HEK293 (cell line): ENCODE data around the gene BCL2L11.

Experiments
- CTCF ChIA-PET: fragments of 350-600 bp; formaldehyde crosslinking; extraction: SDS; loops from one replicate; lab custom pipeline; 2021; ENCODE audit warnings: antibody characterized with exemption; lab: Yijun Ruan, JAX
- POLR2A ChIA-PET: fragments of 300-600 bp; formaldehyde crosslinking; extraction: SDS; loops from one replicate; lab custom pipeline; 2020; ENCODE audit warnings: antibody characterized with exemption, inconsistent platforms; lab: Yijun Ruan, JAX
- H3K27ac ChIP-seq: fragments of 200-500 bp; sonication (Bioruptor generic); 2 replicates; pipeline ENCODE4 v1.5.1; 2014; ENCODE audit warnings: low read depth, low read length, control low read depth, inconsistent platforms; ENCODE audit errors: extremely low read depth
- H3K36me3 ChIP-seq, 2 experiments: fragments of 200-500 bp in 1 of 2; sonication (Bioruptor generic) in 1 of 2; 1 replicate in 1 of 2; 2 replicates in 1 of 2; pipeline ENCODE4 v1.5.1; 2014 to 2017; ENCODE audit warnings: inconsistent platforms in 2 of 2, low read length in 2 of 2; ENCODE audit not compliant: control insufficient read depth in 2 of 2, insufficient read depth in 1 of 2
- H3K4me1 ChIP-seq: fragments of 200-500 bp; sonication (Bioruptor generic); 2 replicates; pipeline ENCODE4 v1.5.1; 2014; ENCODE audit warnings: mild to moderate bottlenecking, low read length, inconsistent platforms; ENCODE audit not compliant: control insufficient read depth, insufficient read depth
- H3K4me3 ChIP-seq: 2 replicates; pipeline ENCODE4 v1.5.1; 2011; ENCODE audit warnings: low read depth, mild to moderate bottlenecking, control low read depth, low read length, moderate library complexity
- H3K9me3 ChIP-seq: fragments of 200-500 bp; sonication (Bioruptor generic); 2 replicates; pipeline ENCODE4 v1.5.1; 2014; ENCODE audit warnings: low read depth, low read length, inconsistent platforms; ENCODE audit not compliant: control insufficient read depth, insufficient read depth
- GLIS1 ChIP-seq: fragments of 450-650 bp; formaldehyde crosslinking; IDR thresholded peaks from 2 replicates; pipeline ENCODE4 v1.5.1; 2016; ENCODE audit warnings: missing biosample characterization, missing genetic modification characterization
- KLF10 ChIP-seq: fragments of 450-650 bp; IDR thresholded peaks from 2 replicates; pipeline ENCODE4 v1.5.1; 2018; ENCODE audit warnings: missing biosample characterization, mild to moderate bottlenecking, missing genetic modification characterization
- PRDM6 ChIP-seq: fragments of 450-650 bp; formaldehyde crosslinking; IDR thresholded peaks from 2 replicates; pipeline ENCODE4 v1.5.1; 2017; ENCODE audit warnings: missing biosample characterization, missing genetic modification characterization
- WT1 ChIP-seq: fragments of 450-650 bp; formaldehyde crosslinking; IDR thresholded peaks from 2 replicates; pipeline ENCODE4 v1.5.1; 2016; ENCODE audit warnings: missing biosample characterization, missing genetic modification characterization
- ZBTB17 ChIP-seq: fragments of 450-650 bp; formaldehyde crosslinking; IDR thresholded peaks from 2 replicates; pipeline ENCODE4 v1.5.1; 2016; ENCODE audit warnings: missing biosample characterization, missing genetic modification characterization
- ZIC2 ChIP-seq: fragments of 450-650 bp; formaldehyde crosslinking; IDR thresholded peaks from 2 replicates; pipeline ENCODE4 v1.5.1; 2016; ENCODE audit warnings: missing biosample characterization, missing genetic modification characterization
- ZNF223 ChIP-seq: fragments of 450-650 bp; formaldehyde crosslinking; IDR thresholded peaks from 2 replicates; pipeline ENCODE4 v1.5.1; 2016; ENCODE audit warnings: missing biosample characterization, missing genetic modification characterization
- ZNF23 ChIP-seq: fragments of 450-650 bp; formaldehyde crosslinking; IDR thresholded peaks from 2 replicates; pipeline ENCODE4 v1.5.1; 2016; ENCODE audit warnings: missing biosample characterization, missing genetic modification characterization, borderline replicate concordance
- ZNF248 ChIP-seq: fragments of 450-650 bp; formaldehyde crosslinking; IDR thresholded peaks from 2 replicates; pipeline ENCODE4 v1.5.1; 2017; ENCODE audit warnings: missing biosample characterization, missing genetic modification characterization
- ZNF600 ChIP-seq: fragments of 450-650 bp; formaldehyde crosslinking; IDR thresholded peaks from 2 replicates; pipeline ENCODE4 v1.5.1; 2016; ENCODE audit warnings: missing biosample characterization, missing genetic modification characterization
- ZNF621 ChIP-seq: fragments of 450-650 bp; formaldehyde crosslinking; IDR thresholded peaks from 2 replicates; pipeline ENCODE4 v1.5.1; 2017; ENCODE audit warnings: missing biosample characterization, missing genetic modification characterization
- ZNF629 ChIP-seq: fragments of 450-650 bp; formaldehyde crosslinking; IDR thresholded peaks from 2 replicates; pipeline ENCODE4 v1.5.1; 2017; ENCODE audit warnings: missing biosample characterization, missing genetic modification characterization
- TF ChIP-seq, protein P1 (sequence below): fragments of 450-650 bp; formaldehyde crosslinking; IDR thresholded peaks from 2 replicates; pipeline ENCODE4 v1.5.1; 2016; ENCODE audit warnings: missing biosample characterization, missing genetic modification characterization, borderline replicate concordance
- TF ChIP-seq, protein P2 (sequence below): fragments of 450-650 bp; formaldehyde crosslinking; IDR thresholded peaks from 2 replicates; pipeline ENCODE4 v1.5.1; 2017; ENCODE audit warnings: missing biosample characterization, missing genetic modification characterization

BCL2L11 gene

DNA sequence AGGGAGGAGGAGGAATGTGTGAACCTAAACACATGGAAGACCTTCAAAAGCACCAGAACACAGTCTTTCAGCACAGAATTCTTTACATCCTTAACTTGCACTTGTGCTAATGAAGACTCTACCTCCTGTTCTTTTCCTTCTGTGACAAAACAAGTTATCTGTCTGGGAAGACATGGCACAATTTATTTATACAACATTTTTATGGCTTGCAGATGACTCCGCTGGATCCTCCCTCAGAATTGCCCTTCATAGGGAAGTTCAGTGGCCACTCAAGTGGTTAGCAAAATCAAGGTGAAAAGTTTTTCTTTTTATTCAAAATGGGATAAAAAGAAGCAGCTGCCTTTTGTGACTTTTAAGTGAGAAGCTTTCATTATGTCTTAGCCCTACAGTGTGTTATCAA is 21.4 kb downstream of the BCL2L11 start:
- POLR2A ChIA-PET = no interaction called here
- Histone ChIP-seq H3K4me1 (peaks cover 39% of the 10 kb centered on the region), H3K9me3 (no peaks in the 10 kb centered on the region), H3K27ac (no peak overlapping the region), H3K4me3 (no peak overlapping the region), H3K36me3 (peaks cover 11 to 63% of the 10 kb centered on the region in 2 experiments; a peak in 2 of 3 replicates)
- TF ChIP-seq WT1 (tag by site-specific recombination) (0 out of 2 replicates have a peak, but pooled peaks have one; percentile 33), ZNF600 (tag by site-specific recombination) (peak; percentile 64; the same call in 1 of the 2 replicates), KLF10 (tag by site-specific recombination) (no peak), ZNF23 (no peak)
- TF ChIP-seq, protein P1, sequence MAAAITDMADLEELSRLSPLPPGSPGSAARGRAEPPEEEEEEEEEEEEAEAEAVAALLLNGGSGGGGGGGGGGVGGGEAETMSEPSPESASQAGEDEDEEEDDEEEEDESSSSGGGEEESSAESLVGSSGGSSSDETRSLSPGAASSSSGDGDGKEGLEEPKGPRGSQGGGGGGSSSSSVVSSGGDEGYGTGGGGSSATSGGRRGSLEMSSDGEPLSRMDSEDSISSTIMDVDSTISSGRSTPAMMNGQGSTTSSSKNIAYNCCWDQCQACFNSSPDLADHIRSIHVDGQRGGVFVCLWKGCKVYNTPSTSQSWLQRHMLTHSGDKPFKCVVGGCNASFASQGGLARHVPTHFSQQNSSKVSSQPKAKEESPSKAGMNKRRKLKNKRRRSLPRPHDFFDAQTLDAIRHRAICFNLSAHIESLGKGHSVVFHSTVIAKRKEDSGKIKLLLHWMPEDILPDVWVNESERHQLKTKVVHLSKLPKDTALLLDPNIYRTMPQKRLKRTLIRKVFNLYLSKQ = no peak
- CTCF ChIA-PET = no interaction called here

DNA sequence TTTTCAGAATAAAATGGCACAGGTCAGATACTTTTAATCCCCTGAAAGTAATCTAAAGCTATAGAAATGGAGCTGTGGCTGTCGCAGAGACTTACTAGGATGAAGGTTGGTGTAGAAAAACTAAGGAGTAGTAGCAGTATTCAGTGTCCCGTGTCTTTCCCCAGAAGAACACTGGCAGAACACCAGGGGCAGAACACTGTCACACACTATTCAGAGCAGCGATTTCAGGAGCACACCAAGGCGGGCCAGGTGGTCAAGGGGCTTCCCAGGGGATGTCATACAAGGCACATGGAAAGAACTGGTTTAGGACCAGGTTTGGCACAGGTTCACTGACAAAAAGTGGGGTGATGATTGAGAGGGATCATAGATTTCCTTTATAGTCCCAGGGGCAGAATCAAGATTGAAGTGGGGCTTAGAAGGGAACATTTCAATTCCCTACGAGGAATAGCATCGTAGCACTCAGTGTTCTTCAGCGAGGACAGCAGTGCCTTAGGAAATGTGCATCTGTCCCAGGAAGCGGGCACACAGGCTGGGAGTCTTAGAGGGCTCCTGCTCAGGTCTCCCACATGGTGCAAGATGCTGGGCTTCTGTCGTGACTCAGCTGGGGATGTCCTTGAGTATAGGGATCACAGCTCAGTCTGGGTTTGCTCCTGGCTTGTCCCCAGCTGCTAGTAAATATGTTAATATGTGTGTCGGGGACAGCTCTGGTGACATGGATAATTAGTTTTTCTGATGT is 22.6 kb downstream of the BCL2L11 start:
- Histone ChIP-seq H3K27ac (no peak overlapping the region), H3K9me3 (no peaks in the 10 kb centered on the region)
- CTCF ChIA-PET = interaction anchor here (0.7 kb wide), 1 partner anchor 524 kb away, joined by 3 read pairs; no protein-coding TSS in a partner anchor
- TF ChIP-seq GLIS1 (tag by site-specific recombination) (peak; percentile 76), PRDM6 (0 out of 2 replicates have a peak, but pooled peaks have one; percentile 56), ZIC2 (tag by site-specific recombination) (peak; percentile 33), ZNF248 (no peak), ZNF600 (tag by site-specific recombination) (peak; percentile 89), ZNF629 (tag by site-specific recombination) (no peak), ZBTB17 (tag by site-specific recombination) (peak; percentile 23; the same call in 1 of the 2 replicates)
- TF ChIP-seq, all 188 proteins: peak for 5
- Histone ChIP-seq H3K4me1 (peaks cover 48% of the 10 kb centered on the region), H3K4me3 (no peak overlapping the region), H3K36me3 (peaks cover 7 to 56% of the 10 kb centered on the region in 2 experiments; a peak in 2 of 3 replicates)
- POLR2A ChIA-PET = no interaction called here

GRCh38 chr2:111143843-111144198 is 23.1 kb downstream of the BCL2L11 start:
- H3K27ac ChIP-seq = no peak overlapping the region
- ChIA-PET POLR2A (no interaction called here), CTCF (interaction anchor here (0.7 kb wide), 2 partner anchors 26 to 523 kb away, joined by 3 read pairs; no protein-coding TSS in a partner anchor)
- TF ChIP-seq ZNF223 (tag by site-specific recombination) (no peak), ZNF621 (tag by site-specific recombination) (no peak)
- TF ChIP-seq, protein P2, sequence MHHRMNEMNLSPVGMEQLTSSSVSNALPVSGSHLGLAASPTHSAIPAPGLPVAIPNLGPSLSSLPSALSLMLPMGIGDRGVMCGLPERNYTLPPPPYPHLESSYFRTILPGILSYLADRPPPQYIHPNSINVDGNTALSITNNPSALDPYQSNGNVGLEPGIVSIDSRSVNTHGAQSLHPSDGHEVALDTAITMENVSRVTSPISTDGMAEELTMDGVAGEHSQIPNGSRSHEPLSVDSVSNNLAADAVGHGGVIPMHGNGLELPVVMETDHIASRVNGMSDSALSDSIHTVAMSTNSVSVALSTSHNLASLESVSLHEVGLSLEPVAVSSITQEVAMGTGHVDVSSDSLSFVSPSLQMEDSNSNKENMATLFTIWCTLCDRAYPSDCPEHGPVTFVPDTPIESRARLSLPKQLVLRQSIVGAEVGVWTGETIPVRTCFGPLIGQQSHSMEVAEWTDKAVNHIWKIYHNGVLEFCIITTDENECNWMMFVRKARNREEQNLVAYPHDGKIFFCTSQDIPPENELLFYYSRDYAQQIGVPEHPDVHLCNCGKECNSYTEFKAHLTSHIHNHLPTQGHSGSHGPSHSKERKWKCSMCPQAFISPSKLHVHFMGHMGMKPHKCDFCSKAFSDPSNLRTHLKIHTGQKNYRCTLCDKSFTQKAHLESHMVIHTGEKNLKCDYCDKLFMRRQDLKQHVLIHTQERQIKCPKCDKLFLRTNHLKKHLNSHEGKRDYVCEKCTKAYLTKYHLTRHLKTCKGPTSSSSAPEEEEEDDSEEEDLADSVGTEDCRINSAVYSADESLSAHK (tag by site-specific recombination) = peak; percentile 69
- H3K4me3 ChIP-seq = no peak overlapping the region
- H3K9me3 ChIP-seq = no peaks in the 10 kb centered on the region
- H3K36me3 ChIP-seq = peaks cover 7 to 51% of the 10 kb centered on the region in 2 experiments; a peak in 2 of 3 replicates
- H3K4me1 ChIP-seq = peaks cover 46% of the 10 kb centered on the region
